ENCODE measurements around the gene RAI1. TPM values are rescaled to one million over a fixed set of nuclear protein-coding genes. Genes with fewer than 3 reads are reported as not detected.

RAI1 gene
- total RNA-seq, 4 donors from 2014 or later, result 20.3 to 46.1 (median 30.4) TPM

DNA sequence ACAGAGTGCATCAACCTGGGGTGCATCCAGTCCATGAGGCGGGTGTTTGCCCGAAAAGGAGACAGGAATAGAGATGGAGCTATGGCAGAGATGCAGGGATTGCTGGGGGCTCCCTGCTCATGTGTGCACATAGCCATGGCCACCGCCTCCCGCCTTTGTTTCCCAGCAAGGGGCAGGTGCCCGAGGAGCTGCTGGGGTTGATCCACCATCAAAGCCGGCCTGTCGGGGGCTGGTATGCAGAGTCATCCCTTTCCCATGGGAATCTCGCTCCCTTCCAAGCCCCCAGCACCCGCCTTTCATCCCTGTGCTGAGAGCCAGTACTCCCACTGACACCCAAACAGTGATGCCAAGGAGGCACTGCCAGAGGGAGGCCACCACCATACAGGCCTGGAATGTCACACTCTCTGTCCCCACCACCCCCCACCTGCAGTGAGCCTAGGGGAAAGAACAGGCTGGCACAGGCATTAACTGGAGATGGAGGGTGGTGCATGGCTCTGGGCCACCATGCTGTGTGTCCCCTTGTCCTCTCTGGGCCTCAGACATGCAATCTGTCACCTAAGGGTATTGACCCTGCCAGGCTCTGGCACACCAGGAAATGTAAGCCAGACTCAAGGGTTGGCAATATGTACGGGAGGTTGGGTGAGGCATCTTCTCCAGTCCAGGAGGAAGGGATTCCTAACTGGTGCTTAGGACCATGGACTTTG, 90.4 kb downstream of the RAI1 start:
- H3K9me3 ChIP-seq, result no peaks in the 10 kb centered on the region
- WGBS, result 92% methylated on average over 10 of the region's 10 CpGs
- H3K4me1 ChIP-seq, result peaks cover 28% of the 10 kb centered on the region
- DNase-seq (ENCODE audit: low spot score in 2 of 2), result no peak
- no peak overlapping the region for H3K4me3 ChIP-seq
- TF ChIP-seq CTCF (IDR thresholded peaks at IDR 0.05), result no peak
- TF ChIP-seq POLR2AphosphoS5 (IDR thresholded peaks at IDR 0.05), result no peak
- TF ChIP-seq EP300 (IDR thresholded peaks at IDR 0.05), result no peak
- TF ChIP-seq POLR2A (IDR thresholded peaks at IDR 0.05), result no peak
- H3K36me3 ChIP-seq, result no peaks in the 10 kb centered on the region
- no peaks in the 10 kb centered on the region for H3K27me3 ChIP-seq
- no peak overlapping the region for H3K27ac ChIP-seq

DNA sequence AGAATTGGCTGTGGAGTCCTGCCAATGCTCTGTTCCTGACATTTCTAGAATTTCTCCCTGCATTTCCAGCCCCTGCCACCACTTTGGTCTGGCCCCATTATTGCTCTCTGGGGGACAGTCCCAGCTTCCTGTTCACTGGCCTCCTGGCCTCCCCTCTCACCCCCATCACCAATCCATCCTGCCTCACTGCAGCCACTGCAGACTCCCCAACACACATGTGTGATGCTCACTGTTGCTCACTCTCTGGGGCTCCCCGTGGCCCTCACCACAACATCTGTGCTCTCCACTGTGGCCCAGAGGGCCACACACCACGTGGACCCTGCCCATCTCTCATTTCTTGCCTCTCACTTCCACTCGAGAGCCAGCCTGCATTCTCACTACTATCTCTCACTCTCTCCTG, 91.0 kb downstream of the RAI1 start:
- Histone ChIP-seq H3K27me3 (no peaks in the 10 kb centered on the region), H3K4me1 (peaks cover 22% of the 10 kb centered on the region), H3K27ac (no peak overlapping the region), H3K36me3 (no peaks in the 10 kb centered on the region), H3K9me3 (no peaks in the 10 kb centered on the region), H3K4me3 (no peak overlapping the region)
- DNase-seq (ENCODE audit: low spot score in 2 of 2), result no peak
- TF ChIP-seq POLR2AphosphoS5 (IDR thresholded peaks at IDR 0.05) (no peak), CTCF (IDR thresholded peaks at IDR 0.05) (no peak), EP300 (IDR thresholded peaks at IDR 0.05) (no peak), POLR2A (IDR thresholded peaks at IDR 0.05) (no peak)
- WGBS, result 80% methylated on average over 3 of the region's 3 CpGs

- Histone ChIP-seq H3K36me3 (no peaks in the 10 kb centered on the region), H3K4me3 (no peak overlapping the region), H3K4me1 (peaks cover 26% of the 10 kb centered on the region), H3K27ac (peak overlapping the region; percentile 78), H3K27me3 (no peaks in the 10 kb centered on the region), H3K9me3 (no peaks in the 10 kb centered on the region)
- TF ChIP-seq CTCF (IDR thresholded peaks at IDR 0.05) (peak in 1 of 2 donors; percentile 38), POLR2A (IDR thresholded peaks at IDR 0.05) (no peak), EP300 (IDR thresholded peaks at IDR 0.05) (no peak)
- no peak for DNase-seq (ENCODE audit: low spot score in 2 of 2)
- 42% methylated on average over 17 of the region's 21 CpGs for WGBS
Measured at GRCh38 chr17:17774009-17774881, 93.0 kb downstream of the RAI1 start.

DNA sequence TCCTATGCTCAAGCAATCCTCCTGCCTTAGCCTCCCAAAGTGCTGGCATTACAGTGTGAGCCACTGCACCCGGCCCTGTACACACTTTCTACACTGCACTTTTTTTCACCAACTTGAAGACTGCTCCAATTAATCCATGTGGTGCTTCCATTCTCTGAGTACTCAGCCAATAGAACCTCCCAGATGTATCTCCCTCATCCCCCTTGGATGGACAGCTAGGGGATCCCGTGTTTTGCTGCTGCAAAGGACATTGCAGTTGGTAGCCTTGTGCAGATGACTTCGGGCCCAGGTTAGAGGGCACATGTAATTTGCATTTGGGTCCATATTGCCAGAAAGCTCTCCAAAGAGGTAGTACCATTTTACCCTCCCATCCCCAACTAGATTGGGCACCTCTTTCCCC, 95.6 kb downstream of the RAI1 start:
- WGBS, result 94% methylated on average over 2 of the region's 3 CpGs
- Histone ChIP-seq H3K9me3 (no peaks in the 10 kb centered on the region), H3K27ac (no peak overlapping the region), H3K4me1 (peaks cover 48% of the 10 kb centered on the region), H3K36me3 (no peaks in the 10 kb centered on the region), H3K4me3 (no peak overlapping the region), H3K27me3 (no peaks in the 10 kb centered on the region)
- no peak for DNase-seq (ENCODE audit: low spot score in 2 of 2)
- TF ChIP-seq CTCF (IDR thresholded peaks at IDR 0.05) (no peak), EP300 (IDR thresholded peaks at IDR 0.05) (no peak), POLR2AphosphoS5 (IDR thresholded peaks at IDR 0.05) (no peak), POLR2A (IDR thresholded peaks at IDR 0.05) (no peak)

All from suprapubic skin (tissue), 4 donors.